T-helper 1 cell treated with Interleukin-12 subunit alpha and Interleukin-12 subunit beta and Interleukin-4 antibody, amounts not matched to agents 30 μg/mL and 1 μg/mL, for 36 hours (primary cell): ENCODE data around the gene COX6B1.
"Not testable (repeated sequence)": the region's sequence is repeated elsewhere in the genome, so short reads cannot be mapped to it uniquely, and the experiment has no call there.

Source experiments
- H3K27ac Mint-ChIP-seq: one replicate; pipeline ENCODE4 v1.8.0; 2021; ENCODE audit warnings: mild to moderate bottlenecking, mixed read lengths
- H3K27me3 Mint-ChIP-seq: one replicate; pipeline ENCODE4 v1.8.0; 2021; ENCODE audit warnings: low read depth, mixed read lengths
- H3K36me3 Mint-ChIP-seq: one replicate; pipeline ENCODE4 v1.8.0; 2021; ENCODE audit warnings: low read depth, mixed read lengths
- H3K4me1 Mint-ChIP-seq: one replicate; pipeline ENCODE4 v1.8.0; 2021; ENCODE audit warnings: low read depth, mixed read lengths
- H3K4me3 Mint-ChIP-seq: one replicate; pipeline ENCODE4 v1.8.0; 2021; ENCODE audit warnings: mild to moderate bottlenecking, moderate library complexity, mixed read lengths
- H3K9me3 Mint-ChIP-seq: one replicate; pipeline ENCODE4 v1.8.0; 2021; ENCODE audit warnings: mixed read lengths

COX6B1 gene

DNA sequence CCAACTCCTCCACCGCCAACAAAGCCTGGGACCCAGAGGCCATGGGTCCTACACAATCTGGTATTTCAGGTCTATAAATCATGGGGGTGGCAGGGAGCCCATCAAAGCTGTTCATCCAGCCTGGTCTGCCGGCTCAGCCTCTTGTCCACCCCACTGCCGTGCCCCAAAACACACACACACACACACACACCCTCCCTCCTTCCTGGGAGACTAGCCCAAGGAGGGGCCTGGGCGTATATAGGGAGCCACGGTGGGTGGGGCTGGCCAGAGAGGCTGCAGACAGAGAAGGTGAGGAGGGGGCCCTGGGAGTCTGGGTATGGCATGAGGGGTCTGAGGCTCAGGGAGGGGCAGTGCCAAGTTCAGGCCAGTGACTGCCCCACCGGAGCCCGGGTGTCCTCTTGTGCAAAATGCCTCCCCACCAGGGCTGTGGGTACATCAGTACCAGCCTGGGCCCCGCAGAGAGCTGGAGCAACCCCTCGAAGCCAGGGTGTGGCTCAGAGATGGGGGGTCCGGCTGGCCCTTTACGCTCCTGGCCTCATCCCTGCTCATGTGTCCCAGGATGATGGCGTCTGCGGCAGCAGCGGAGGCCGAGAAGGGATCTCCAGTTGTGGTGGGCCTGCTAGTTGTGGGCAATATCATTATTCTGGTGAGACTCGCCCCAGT is 18.3 kb downstream of the COX6B1 start, which contains the start of gene UPK1A:
Gene UPK1A (plus strand): TSS at position 267 of the 663 bp plus-strand sequence. CDS start 296 bp downstream, at position 563.
- peaks cover 20% of the 10 kb centered on the region for H3K27me3 Mint-ChIP-seq
- H3K9me3 Mint-ChIP-seq: no peaks in the 10 kb centered on the region
- no peak within 1 kb of the TSS for H3K27ac Mint-ChIP-seq
- H3K4me1 Mint-ChIP-seq: peaks cover 3% of the 10 kb centered on the region
- H3K36me3 Mint-ChIP-seq: no peaks in the 10 kb centered on the region
- H3K4me3 Mint-ChIP-seq: no peak within 1 kb of the TSS

DNA sequence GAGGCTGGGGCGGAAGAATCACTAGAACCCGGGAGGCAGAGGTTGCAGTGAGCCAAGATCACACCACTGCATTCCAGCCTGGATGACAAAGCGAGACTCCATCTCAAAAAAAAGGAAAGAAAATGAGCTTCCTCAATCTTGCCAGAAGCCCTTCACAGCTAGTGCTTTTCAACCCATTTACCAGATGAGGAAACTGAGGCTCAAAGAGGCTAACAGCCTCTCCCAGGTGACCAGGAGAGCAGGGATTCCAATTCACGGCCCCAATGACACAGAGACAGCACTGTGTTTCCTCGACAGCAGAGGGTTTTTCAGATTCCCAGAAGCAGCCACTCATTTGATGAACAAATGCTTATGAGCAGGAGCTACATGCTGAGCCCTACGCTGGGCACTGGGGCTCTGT is 21.4 kb downstream of the COX6B1 start:
- Mint-ChIP-seq H3K36me3 (no peaks in the 10 kb centered on the region), H3K27me3 (peaks cover 46% of the 10 kb centered on the region), H3K4me3 (no peak overlapping the region), H3K27ac (no peak overlapping the region), H3K9me3 (no peaks in the 10 kb centered on the region), H3K4me1 (peaks cover 15% of the 10 kb centered on the region)

DNA sequence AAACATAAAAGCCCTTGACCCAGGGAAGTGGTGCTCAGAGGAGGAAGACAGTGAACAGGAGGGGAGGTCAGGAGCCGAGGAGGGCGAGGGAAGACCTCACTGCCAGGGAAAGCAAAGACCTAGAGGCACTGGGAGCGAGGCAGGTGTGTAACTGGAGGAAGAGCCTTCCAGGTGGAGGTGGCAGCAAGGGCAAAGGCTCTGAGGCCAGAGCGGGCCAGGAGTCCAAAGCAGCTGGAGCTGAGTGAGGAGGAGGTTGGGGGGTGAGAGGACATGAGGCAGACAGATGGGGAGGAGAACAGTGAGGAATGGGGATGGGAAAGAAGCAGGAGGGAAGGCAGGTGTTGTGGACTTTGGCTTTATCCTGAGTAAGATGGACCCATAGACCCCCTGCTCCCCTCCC is 21.9 kb downstream of the COX6B1 start:
- H3K27ac Mint-ChIP-seq: no peak overlapping the region

DNA sequence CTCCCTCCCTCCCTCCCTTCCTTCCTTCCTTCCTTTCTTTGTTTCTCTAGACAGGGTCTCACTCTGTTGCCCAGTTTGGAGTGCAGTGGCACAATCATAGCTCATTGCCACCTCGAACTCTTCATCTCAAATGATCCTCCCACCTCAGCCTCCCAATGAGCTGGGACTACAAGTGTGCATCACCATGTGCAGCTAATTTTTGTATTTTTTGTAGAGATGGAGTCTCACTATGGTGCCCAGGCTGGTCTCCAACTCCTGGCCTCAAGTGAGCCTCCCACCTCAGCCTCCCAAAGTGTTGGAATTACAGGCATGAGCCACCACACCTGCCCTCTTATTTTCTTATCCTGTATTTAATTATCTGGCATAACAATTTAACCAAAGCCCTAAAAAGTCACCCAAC is 22.6 kb downstream of the COX6B1 start:
- peaks cover 52% of the 10 kb centered on the region for H3K27me3 Mint-ChIP-seq

More for the DNA sequence above, 21.9 kb downstream of the COX6B1 start:
- peaks cover 48% of the 10 kb centered on the region for H3K27me3 Mint-ChIP-seq
- no peak overlapping the region for H3K4me3 Mint-ChIP-seq
- H3K36me3 Mint-ChIP-seq: no peaks in the 10 kb centered on the region
- H3K9me3 Mint-ChIP-seq: no peaks in the 10 kb centered on the region
- H3K4me1 Mint-ChIP-seq: peaks cover 15% of the 10 kb centered on the region

DNA sequence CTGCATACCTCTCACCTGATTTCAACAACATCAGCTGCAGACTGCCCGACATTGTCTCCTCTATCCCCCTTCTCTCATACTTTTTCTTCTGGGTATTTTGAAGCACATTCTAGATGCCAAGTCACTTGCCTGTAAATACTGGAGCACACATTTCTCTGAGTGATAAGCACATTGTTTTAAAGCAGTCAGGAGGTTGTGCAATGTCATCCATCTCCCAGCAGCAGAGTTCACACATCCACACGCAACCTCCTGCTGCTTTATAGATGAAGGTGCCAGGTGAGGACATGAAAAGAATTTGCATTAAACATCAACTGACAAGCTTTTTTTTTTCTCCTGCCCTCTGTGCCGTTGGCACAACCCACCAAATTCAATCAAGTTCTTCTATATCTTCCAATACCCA is 23.7 kb downstream of the COX6B1 start:
- H3K27ac Mint-ChIP-seq: no peak overlapping the region
- H3K4me3 Mint-ChIP-seq: no peak overlapping the region
- H3K4me1 Mint-ChIP-seq: peaks cover 15% of the 10 kb centered on the region
- no peaks in the 10 kb centered on the region for H3K9me3 Mint-ChIP-seq
- H3K36me3 Mint-ChIP-seq: no peaks in the 10 kb centered on the region
- peaks cover 54% of the 10 kb centered on the region for H3K27me3 Mint-ChIP-seq

More for the DNA sequence above, 22.6 kb downstream of the COX6B1 start:
- H3K4me3 Mint-ChIP-seq: no peak overlapping the region
- H3K36me3 Mint-ChIP-seq: no peaks in the 10 kb centered on the region
- peaks cover 15% of the 10 kb centered on the region for H3K4me1 Mint-ChIP-seq
- no peak overlapping the region for H3K27ac Mint-ChIP-seq
- no peaks in the 10 kb centered on the region for H3K9me3 Mint-ChIP-seq

DNA sequence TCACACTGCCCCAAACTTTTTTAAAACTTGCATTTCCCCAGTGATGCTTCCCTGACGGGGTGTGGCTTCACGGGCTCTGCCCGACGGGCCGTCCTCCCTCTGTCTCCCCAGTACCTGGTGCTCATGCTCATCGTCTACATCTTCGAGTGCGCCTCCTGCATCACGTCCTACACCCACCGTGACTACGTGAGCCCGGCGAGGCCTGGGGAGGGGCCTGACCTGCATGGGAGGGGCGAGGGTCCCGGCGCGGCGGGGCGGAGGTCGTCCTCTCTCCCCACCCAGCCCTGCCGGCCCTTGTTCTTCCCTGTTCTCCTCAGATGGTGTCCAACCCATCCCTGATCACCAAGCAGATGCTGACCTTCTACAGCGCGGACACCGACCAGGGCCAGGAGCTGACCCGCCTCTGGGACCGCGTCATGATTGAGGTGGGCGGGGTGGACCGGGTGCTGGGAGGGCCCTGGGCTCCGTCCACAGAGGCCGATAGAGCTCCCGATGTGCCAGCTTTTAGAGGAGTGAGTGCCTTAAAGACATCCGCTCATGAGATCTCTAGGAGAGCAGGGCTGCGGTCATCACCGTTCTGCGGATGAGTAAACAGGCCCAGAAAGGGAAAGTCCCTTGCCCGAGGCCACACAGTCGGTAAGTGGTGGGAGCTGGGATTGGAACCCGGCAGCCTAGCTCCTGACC is 25.1 kb downstream of the COX6B1 start:
- no peaks in the 10 kb centered on the region for H3K36me3 Mint-ChIP-seq
- H3K9me3 Mint-ChIP-seq: no peaks in the 10 kb centered on the region
- H3K27me3 Mint-ChIP-seq: peaks cover 58% of the 10 kb centered on the region
- H3K27ac Mint-ChIP-seq: peak overlapping the region; percentile 63
- peak overlapping the region; percentile 77 for H3K4me3 Mint-ChIP-seq
- H3K4me1 Mint-ChIP-seq: peaks cover 15% of the 10 kb centered on the region

DNA sequence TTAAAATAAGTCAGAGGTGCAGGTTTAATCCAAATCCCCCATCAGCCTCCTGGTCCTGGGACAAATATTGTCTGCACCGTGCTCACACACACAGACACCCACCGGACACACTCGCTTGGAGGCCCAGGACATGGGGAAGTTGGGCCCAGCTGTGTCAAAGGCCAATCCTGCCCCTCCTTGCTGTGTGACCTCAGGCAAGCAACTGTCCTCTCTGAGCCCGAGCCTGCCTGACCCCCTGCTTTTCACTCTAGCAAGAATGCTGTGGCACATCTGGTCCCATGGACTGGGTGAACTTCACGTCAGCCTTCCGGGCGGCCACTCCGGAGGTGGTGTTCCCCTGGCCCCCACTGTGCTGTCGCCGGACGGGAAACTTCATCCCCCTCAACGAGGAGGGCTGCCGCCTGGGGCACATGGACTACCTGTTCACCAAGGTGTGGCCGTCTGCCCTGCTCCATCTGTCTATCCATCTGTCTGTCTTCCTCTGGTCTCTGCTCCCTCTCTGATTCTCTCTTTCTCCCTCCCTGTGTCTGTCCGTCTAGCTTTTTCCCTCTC is 27.5 kb downstream of the COX6B1 start:
- Mint-ChIP-seq H3K27me3 (peaks cover 44% of the 10 kb centered on the region), H3K4me3 (no peak overlapping the region), H3K36me3 (no peaks in the 10 kb centered on the region), H3K9me3 (no peaks in the 10 kb centered on the region), H3K27ac (no peak overlapping the region), H3K4me1 (peaks cover 12% of the 10 kb centered on the region)

DNA sequence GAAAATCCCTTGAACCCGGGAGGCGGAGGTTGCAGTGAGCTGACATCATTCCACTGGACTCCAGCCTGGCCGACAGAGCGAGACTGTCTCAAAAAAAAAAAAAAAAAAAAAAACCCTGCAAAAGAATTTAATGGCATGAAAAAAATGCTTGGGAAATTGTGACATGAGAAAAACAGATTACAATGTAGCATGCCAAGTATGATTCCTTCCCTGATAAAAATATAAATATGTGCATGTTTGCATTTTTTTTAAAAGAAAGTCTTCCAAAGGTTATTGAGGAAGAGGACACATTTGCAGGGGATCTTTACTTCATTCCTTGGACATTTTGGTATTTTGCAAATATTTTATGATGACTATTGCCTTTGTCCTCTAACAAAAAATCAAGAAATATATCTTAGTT is 41.7 kb downstream of the COX6B1 start:
- Mint-ChIP-seq H3K36me3 (no peaks in the 10 kb centered on the region), H3K4me1 (peaks cover 8% of the 10 kb centered on the region)

DNA sequence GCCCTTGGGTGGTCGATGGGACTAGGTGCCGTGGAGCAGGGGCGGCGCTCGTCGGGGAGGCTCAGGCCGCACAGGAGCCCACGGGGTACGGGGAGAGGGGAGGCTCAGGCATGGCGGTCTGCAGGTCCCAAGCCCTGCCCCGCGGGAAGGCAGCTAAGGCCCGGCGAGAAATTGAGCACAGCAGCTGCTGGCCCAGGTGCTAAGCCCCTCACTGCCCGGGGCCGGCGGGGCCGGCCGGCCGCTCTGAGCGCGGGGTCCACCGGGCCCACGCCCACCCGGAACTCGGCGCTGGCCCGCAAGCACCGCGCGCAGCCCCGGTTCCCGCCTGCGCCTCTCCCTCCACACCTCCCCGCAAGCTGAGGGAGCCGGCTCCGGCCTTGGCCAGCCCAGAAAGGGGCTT is 43.0 kb downstream of the COX6B1 start:
- H3K27ac Mint-ChIP-seq, H3K4me3 Mint-ChIP-seq, H3K36me3 Mint-ChIP-seq, H3K27me3 Mint-ChIP-seq, H3K9me3 Mint-ChIP-seq, H3K4me1 Mint-ChIP-seq: not testable (repeated sequence)

More for the DNA sequence above, 41.7 kb downstream of the COX6B1 start:
- Mint-ChIP-seq H3K27me3 (no peaks in the 10 kb centered on the region), H3K9me3 (no peaks in the 10 kb centered on the region), H3K27ac (no peak overlapping the region), H3K4me3 (no peak overlapping the region)

DNA sequence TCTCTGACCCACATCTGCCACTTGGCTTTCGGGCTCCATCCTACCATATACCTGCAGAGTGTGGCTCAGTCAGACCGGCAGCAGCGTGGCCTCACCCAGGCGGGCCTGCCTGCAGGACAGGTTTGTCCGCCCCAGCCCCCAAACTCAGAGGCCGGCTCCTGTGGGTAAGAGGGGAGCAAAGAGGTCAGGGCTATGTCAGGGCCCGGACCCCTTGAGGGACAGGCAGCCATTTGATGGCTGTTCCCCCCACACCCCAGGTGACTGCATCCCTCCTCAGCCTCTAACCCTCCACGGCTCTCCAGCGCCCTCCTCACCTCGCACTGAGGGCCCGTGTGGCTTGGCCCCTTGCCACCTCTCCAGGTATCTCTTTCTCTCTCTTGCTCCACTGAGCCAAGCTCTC is 43.9 kb downstream of the COX6B1 start:
- Mint-ChIP-seq H3K36me3 (no peaks in the 10 kb centered on the region), H3K27me3 (no peaks in the 10 kb centered on the region), H3K4me3 (no peak overlapping the region), H3K4me1 (peaks cover 12% of the 10 kb centered on the region), H3K9me3 (no peaks in the 10 kb centered on the region), H3K27ac (no peak overlapping the region)

DNA sequence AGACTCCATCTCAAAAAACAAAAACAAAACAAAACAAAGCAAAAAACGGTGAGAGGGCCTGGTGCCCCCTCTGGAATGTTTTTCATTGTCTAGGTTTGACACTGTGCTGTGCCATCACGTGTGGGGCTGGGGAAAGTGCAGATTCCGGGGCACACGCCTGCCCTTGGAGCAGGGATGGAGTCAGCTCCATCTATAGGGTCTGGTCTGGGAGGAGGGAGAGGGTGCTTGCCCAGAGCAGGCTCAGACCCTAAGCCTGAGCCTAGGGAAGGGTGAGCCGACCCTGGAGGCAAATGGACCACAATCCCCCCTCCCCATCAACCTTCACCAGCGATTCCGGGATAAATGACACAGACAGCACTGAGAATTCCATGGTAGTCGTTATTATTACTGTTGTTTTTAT is 45.3 kb downstream of the COX6B1 start:
- Mint-ChIP-seq H3K9me3 (no peaks in the 10 kb centered on the region), H3K4me3 (no peak overlapping the region), H3K27ac (no peak overlapping the region), H3K27me3 (no peaks in the 10 kb centered on the region), H3K36me3 (no peaks in the 10 kb centered on the region), H3K4me1 (peaks cover 13% of the 10 kb centered on the region)

DNA sequence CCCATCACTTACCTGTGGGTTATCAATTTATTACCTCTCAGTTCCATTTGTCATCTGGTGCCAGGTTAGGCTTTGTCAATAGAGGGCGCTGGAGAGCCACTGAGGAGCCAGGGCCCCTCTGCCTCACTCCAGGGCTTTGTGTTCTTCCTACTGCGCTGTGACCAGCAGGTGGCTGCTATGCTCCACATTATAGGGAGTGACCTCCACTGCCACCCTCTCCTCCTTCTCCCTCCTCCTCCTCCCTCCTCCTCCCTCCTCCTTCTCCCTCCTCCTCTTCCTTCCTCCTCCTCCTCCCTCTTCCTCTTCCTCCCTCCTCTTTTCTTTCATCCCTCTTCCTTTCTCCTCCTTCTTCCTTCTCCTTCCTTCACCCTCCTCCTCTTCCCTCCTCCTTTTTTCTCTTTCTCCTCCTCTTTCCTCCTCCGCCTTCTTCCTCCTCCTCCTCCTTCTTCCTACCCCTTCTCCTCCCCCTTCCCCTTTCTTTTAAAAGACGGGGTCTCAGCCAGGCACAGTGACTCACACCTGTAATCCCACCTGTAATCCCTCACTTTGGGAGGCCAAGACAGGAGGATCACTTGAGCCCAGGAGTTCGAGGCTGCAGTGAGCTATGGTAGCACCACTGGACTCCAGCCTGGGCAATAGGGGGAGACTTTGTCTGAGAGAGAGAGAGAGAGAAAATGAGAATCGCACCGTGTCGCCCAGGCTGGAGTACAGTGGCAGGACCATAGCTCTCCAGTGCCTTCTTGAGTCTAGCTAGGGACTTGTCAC is 45.9 kb downstream of the COX6B1 start:
- H3K27ac Mint-ChIP-seq: peak overlapping the region; percentile 62
- H3K4me3 Mint-ChIP-seq: no peak overlapping the region
- no peaks in the 10 kb centered on the region for H3K9me3 Mint-ChIP-seq
- peaks cover 17% of the 10 kb centered on the region for H3K4me1 Mint-ChIP-seq
- no peaks in the 10 kb centered on the region for H3K27me3 Mint-ChIP-seq
- H3K36me3 Mint-ChIP-seq: no peaks in the 10 kb centered on the region

DNA sequence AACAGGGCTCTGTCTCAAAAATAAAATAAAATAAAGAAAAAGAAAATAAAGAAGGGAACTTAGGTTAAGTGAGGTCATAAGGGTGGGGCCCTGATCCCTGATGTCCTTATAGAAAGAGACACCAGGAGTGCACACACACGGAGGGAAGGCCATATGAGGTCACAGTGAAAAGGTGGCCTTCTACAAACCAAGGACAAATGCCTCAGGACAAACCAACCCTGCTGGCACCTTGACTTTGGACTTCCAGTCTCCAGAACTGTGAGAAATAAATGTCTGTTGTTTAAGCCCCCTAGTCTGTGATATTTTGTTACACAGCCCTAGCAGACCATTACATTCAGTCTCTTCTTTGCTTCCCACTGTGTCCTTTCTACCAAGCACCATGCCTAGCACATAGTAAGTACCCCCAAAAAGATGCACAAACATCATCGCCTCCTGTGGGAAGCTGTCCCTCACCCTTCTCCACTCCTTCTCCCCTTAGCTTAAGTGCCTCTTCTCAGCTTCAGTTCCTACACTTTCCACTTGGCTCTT is 47.8 kb downstream of the COX6B1 start:
- Mint-ChIP-seq H3K9me3 (no peaks in the 10 kb centered on the region), H3K4me1 (peaks cover 22% of the 10 kb centered on the region), H3K4me3 (no peak overlapping the region), H3K27ac (peak overlapping the region; percentile 8), H3K36me3 (no peaks in the 10 kb centered on the region), H3K27me3 (no peaks in the 10 kb centered on the region)

DNA sequence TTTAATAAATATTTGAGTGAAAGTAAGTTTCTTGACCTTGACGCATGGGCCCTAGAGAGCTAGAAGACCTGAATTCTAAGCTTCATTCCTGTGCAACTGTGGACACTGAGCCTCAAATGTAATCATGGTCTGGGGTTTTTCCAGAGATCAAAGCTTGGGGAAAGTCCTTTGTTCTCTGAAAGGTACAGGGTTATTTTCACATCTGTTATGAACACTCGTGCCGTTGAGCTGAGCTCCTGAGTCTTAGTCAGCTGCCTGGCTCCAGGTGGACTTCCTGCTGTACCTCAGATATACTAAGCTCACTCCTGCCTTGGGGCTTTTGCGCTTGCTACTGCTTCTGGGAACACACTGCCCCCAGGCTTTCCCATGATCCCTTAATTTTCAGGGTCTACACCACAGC is 48.7 kb downstream of the COX6B1 start:
- Mint-ChIP-seq H3K27ac (no peak overlapping the region), H3K36me3 (no peaks in the 10 kb centered on the region), H3K27me3 (no peaks in the 10 kb centered on the region), H3K4me3 (no peak overlapping the region), H3K9me3 (no peaks in the 10 kb centered on the region), H3K4me1 (peaks cover 22% of the 10 kb centered on the region)
